ENCODE measurements around the gene TMEM63A.
A peak's percentile ranks its signal among the peaks of the same experiment; 100 is the strongest.
"Not testable (repeated sequence)": the region's sequence is repeated elsewhere in the genome, so short reads cannot be mapped to it uniquely, and the experiment has no call there.

TMEM63A gene

DNA sequence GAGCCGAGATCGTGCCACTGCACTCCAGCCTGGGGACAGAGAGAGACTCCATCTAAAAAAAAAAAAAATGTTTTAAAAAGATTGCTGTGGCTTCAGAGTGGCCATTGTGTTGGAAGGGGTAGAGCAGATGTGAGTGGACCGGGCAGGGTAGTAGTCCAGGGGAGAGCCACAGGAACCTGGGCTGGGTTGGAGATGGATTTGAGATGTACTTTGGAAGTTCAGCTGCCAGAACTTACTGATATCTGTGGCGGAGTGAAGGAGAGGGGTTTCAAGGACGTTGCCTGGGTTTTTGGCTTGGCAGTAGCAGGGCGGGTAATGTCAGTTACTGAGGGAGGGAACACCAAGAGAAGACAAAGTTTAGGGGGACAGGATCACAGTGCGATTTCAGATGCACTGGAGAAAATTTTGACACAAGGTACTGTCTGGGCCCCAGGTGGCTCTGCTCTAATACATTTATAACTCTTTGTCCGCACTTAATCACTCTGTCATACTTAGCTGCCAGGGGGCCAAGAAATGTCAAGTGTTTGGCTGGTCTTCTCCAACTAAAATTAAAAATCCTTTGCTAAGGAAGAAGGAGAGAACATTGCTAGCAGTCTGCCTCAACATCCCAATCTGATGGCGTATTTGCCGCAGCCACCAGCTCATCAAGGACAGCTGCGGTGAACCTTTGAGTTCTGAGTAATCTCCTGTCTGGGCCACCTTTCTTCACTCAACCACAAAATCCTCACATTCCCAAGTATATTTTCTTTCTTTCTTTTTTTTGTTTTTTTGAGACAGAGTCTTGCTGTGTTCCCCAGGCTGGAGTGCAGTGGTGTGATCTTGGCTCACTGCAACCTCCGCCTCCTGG is 62.6 kb downstream of the TMEM63A start:
- Histone ChIP-seq H3K9me3 (ENCODE audit: low read length) (no peaks in the 10 kb centered on the region), H3K4me3 (ENCODE audit: low read length) (no peak overlapping the region), H3K4me1 (ENCODE audit: insufficient read depth, low read length) (no peaks in the 10 kb centered on the region), H3K27me3 (ENCODE audit: insufficient read depth, low read length) (no peaks in the 10 kb centered on the region), H3K36me3 (ENCODE audit: insufficient read depth, low read length) (no peaks in the 10 kb centered on the region), H2AFZ (ENCODE audit: low read depth, low read length) (no peak overlapping the region)

DNA sequence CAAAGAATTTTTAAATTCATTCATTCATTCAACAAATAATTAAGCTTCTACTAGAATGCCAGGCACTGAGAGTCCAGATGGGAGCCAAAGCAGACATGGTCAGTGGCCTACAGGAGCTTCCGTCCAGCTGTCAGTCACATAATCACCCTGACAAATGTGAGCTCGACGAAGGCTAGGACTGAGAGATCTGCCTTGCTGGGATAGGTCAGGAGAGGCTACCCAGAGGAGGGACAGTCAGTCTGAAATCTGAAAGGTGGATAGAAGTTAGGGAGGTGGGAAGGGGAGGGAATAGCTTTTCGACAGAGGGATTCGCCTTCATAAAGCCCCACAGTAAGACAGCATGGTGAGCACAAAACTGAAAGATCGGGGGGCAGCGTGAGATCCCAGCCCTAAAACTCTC is 64.0 kb downstream of the TMEM63A start:
- no peaks in the 10 kb centered on the region for H3K36me3 ChIP-seq (ENCODE audit: insufficient read depth, low read length)
- peaks cover 6% of the 10 kb centered on the region for H3K4me1 ChIP-seq (ENCODE audit: insufficient read depth, low read length)
- H2AFZ ChIP-seq (ENCODE audit: low read depth, low read length) = no peak overlapping the region
- no peaks in the 10 kb centered on the region for H3K9me3 ChIP-seq (ENCODE audit: low read length)
- H3K4me3 ChIP-seq (ENCODE audit: low read length) = no peak overlapping the region
- H3K27me3 ChIP-seq (ENCODE audit: insufficient read depth, low read length) = no peaks in the 10 kb centered on the region

DNA sequence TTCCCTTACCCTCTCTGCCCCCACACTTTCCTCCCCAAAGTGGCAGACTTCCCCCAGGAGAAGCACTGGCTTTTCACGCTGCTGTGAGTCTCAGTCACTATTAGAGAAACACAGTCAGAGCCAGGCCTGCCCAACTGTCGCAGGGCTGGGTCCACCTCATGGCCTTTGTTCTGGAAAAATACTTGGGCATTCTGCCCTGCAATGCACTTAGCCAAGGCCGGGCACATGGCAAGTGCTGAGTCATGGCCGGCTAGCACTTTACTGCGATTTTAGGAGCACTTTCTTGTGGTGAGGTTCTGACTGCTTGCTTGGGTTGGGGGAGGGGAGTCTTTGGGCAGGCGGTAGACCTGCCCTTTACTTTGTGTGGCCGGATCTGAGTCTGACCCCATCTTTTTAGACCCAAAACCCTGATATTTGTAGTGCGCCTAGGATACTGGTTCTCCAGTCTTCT is 64.5 kb downstream of the TMEM63A start:
- Histone ChIP-seq H3K4me1 (ENCODE audit: insufficient read depth, low read length) (peaks cover 8% of the 10 kb centered on the region), H3K27me3 (ENCODE audit: insufficient read depth, low read length) (no peaks in the 10 kb centered on the region), H3K36me3 (ENCODE audit: insufficient read depth, low read length) (no peaks in the 10 kb centered on the region), H3K4me3 (ENCODE audit: low read length) (no peak overlapping the region), H2AFZ (ENCODE audit: low read depth, low read length) (no peak overlapping the region), H3K9me3 (ENCODE audit: low read length) (no peaks in the 10 kb centered on the region)

DNA sequence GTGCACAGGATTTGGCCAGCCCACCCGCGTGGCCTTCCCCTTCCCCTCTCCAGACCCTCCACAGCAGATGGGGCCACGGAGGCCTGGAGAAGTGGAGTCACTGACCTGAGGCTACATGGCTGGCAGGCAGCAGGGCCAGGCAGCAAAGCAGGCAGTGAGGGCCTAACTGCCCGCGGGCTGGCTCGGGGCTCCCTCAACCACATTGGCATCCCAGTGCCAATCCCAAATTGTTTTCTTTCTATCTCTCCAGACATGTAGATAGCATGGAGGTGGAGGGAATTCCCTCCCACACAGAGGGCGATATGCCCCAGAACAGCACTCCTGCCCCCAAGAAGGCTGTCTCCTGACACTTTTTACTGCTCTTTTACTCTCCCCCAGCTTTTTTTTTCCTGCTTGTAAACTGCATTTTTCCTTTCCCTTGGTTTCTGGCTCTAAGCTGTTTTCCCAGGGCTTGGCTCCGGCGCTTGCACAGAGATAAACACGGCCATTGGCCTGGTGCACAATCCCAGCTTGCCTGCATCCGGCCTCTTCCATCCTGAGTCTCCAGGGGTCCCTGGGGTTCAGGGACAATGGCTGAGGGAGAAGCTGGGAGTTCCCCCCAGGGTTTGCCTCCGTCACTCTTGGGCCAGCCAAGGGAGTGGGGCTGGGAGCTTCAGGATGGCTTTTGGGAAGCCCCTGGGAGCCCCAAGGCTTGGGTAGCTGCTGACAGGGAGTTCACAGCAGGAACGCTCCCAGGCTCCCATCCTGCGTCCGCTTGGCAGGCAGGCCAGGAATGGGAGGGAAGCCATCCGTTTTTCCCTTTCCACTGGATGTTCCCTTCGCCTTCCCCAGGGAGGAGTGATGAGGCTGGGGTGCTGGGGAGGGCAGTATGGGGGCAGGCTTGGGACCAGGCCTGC is 65.3 kb downstream of the TMEM63A start:
- Histone ChIP-seq H3K9me3 (ENCODE audit: low read length) (no peaks in the 10 kb centered on the region), H3K27me3 (ENCODE audit: insufficient read depth, low read length) (no peaks in the 10 kb centered on the region), H3K4me3 (ENCODE audit: low read length) (no peak overlapping the region), H3K36me3 (ENCODE audit: insufficient read depth, low read length) (no peaks in the 10 kb centered on the region), H3K4me1 (ENCODE audit: insufficient read depth, low read length) (peaks cover 8% of the 10 kb centered on the region), H2AFZ (ENCODE audit: low read depth, low read length) (no peak overlapping the region)

DNA sequence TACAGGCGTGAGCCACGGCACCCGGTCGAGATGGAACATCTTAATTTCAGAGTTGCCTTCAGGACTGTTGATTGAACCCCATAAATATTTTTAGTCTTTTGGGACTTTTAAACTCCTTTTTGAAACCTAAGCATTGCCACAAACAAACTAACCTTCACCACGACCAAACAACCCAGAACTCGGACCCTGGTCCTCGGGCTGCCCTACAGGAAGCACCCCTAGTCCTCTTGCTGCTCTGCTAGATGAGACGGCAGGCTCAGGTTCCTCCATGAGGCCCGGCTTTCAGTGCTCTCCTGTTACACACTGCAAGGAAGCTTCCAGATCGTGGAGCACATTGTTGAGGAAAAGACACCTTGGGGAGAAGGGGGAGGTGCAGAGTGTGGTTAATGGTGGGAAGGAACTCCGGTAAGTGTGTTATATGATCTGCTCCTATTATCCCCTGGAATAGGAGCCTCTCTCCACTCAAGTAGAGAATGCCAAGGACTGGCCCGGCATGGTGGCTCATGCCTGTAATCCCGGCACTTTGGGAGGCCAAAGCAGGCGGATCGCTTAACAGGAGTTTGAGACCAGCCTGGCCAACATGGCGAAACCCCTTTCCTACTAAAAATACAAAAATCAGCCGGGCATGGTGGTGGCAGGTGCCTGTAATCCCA is 66.5 kb downstream of the TMEM63A start:
- no peaks in the 10 kb centered on the region for H3K9me3 ChIP-seq (ENCODE audit: low read length)
- H2AFZ ChIP-seq (ENCODE audit: low read depth, low read length) = no peak overlapping the region
- no peak overlapping the region for H3K4me3 ChIP-seq (ENCODE audit: low read length)
- no peaks in the 10 kb centered on the region for H3K36me3 ChIP-seq (ENCODE audit: insufficient read depth, low read length)
- H3K27me3 ChIP-seq (ENCODE audit: insufficient read depth, low read length) = no peaks in the 10 kb centered on the region
- peaks cover 16% of the 10 kb centered on the region for H3K4me1 ChIP-seq (ENCODE audit: insufficient read depth, low read length)

DNA sequence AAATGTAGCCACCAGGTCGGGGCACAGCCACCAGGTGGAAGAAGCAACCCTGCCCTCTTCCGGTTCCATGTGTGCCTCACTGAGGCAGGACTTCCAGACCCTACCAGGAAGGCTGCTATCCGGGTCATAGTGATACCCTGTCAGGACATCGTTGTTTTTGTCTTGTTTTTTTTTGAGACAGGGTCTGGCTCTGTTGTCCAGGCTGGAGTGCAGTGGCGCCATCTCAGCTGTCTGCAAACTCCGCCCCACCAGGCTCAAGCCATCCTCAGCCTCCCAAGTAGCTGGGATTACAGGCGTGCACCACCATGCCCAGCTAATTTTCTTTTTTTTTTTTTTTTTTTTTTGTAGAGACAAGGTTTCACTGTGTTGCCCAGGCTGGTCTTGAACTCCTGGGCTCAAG is 67.1 kb downstream of the TMEM63A start:
- not testable (repeated sequence) for H2AFZ ChIP-seq (ENCODE audit: low read depth, low read length); H3K4me3 ChIP-seq (ENCODE audit: low read length); H3K27me3 ChIP-seq (ENCODE audit: insufficient read depth, low read length); H3K36me3 ChIP-seq (ENCODE audit: insufficient read depth, low read length); H3K9me3 ChIP-seq (ENCODE audit: low read length)
- peaks cover 17% of the 10 kb centered on the region for H3K4me1 ChIP-seq (ENCODE audit: insufficient read depth, low read length)

DNA sequence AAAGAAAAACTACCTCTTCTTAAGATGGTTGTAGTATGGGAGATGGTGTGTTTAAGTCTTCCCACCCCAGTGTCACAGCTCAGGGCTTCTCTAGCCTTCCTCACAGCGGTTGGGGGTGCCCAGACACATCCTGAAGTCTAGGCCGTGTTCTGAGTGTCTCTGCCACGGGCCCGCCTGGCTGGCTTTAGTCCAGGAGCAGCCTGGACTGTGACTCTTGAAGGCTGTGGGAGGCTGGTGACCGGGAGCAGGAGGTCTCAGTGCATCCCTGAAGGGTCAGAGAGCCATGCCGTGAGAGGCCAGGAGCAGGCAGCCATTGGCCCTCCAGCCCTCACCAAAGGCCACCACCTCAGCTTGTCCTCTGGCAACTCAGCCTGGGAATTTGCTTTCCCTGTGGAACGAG is 67.8 kb downstream of the TMEM63A start:
- H3K4me3 ChIP-seq (ENCODE audit: low read length) = no peak overlapping the region
- no peak overlapping the region for H2AFZ ChIP-seq (ENCODE audit: low read depth, low read length)
- no peaks in the 10 kb centered on the region for H3K9me3 ChIP-seq (ENCODE audit: low read length)
- H3K4me1 ChIP-seq (ENCODE audit: insufficient read depth, low read length) = peaks cover 17% of the 10 kb centered on the region
- H3K27me3 ChIP-seq (ENCODE audit: insufficient read depth, low read length) = no peaks in the 10 kb centered on the region
- H3K36me3 ChIP-seq (ENCODE audit: insufficient read depth, low read length) = no peaks in the 10 kb centered on the region

DNA sequence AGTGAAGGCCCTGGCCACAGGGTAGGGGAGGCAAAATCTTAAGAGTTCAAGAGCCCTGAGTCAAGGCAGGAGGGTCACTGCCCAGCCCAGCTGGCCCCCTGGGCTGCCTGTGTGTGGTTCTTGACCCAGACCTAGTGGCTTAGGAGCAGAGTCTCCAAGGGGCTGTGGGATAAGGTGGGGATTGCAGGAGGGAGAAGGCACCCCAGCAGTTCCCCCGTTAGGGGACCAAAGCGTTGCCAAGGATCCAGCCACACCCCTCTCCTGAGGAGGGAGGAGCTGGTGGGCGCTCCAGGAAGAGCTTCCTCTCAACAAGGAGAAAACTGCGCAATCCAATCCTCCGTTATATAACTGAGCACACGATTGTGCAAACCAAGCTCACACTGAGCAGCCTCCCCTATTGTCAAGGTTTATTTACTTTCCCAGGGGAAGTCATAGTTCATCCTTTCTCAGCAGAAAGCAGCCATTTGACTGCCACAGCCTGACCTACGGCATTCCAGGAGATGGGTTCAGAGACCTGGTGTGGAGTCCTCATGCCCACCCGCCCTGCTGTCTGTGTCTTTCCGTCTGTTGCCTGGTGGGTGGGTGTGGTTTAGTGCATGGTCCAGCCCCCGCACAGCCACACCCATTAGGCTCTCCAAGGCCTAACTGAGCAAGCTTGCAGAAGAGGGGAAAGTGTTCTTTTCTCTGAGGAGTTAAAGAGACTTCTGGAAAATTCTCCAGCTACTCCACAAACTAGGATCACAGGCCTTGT is 68.8 kb downstream of the TMEM63A start:
- H3K36me3 ChIP-seq (ENCODE audit: insufficient read depth, low read length) = no peaks in the 10 kb centered on the region
- peaks cover 17% of the 10 kb centered on the region for H3K4me1 ChIP-seq (ENCODE audit: insufficient read depth, low read length)
- H2AFZ ChIP-seq (ENCODE audit: low read depth, low read length) = no peak overlapping the region
- no peak overlapping the region for H3K4me3 ChIP-seq (ENCODE audit: low read length)
- H3K27me3 ChIP-seq (ENCODE audit: insufficient read depth, low read length) = no peaks in the 10 kb centered on the region
- H3K9me3 ChIP-seq (ENCODE audit: low read length) = no peaks in the 10 kb centered on the region

DNA sequence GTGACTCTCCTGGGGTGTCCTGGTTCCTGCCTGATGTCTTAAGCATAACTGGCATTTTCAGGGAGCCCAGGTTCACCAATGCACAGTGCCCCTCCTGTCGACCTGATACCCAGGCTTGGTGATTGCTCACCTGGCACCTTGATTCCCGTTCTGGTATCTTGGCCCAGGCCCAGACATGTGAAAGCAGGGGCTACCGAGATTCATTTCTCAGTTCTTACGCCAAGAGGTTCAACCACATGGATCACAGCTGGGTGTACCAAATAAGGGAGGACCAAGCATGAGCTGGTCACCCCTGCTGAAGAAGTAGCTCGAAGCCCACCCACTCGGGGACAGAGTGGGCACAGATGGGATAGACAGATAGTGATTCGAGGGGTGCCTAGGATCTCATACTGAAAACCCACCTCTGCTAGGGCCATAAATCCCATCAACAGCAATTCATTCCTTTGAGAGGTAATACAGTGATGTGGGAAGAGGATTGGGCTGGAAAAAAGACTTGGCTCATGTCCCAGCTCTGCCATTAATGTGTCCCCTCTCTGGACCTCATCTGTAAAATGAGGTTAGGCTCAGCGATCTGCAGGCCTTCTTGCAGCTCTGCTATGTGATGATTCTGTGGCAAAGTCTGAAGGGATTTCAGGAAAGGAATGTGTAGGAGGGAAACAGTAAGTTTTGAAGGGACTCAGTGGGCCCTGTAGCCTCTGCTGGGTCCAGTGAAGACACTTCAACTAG is 69.5 kb downstream of the TMEM63A start:
- H3K36me3 ChIP-seq (ENCODE audit: insufficient read depth, low read length) = no peaks in the 10 kb centered on the region
- H3K4me1 ChIP-seq (ENCODE audit: insufficient read depth, low read length) = peaks cover 17% of the 10 kb centered on the region
- H2AFZ ChIP-seq (ENCODE audit: low read depth, low read length) = no peak overlapping the region
- H3K9me3 ChIP-seq (ENCODE audit: low read length) = no peaks in the 10 kb centered on the region
- no peaks in the 10 kb centered on the region for H3K27me3 ChIP-seq (ENCODE audit: insufficient read depth, low read length)
- no peak overlapping the region for H3K4me3 ChIP-seq (ENCODE audit: low read length)

DNA sequence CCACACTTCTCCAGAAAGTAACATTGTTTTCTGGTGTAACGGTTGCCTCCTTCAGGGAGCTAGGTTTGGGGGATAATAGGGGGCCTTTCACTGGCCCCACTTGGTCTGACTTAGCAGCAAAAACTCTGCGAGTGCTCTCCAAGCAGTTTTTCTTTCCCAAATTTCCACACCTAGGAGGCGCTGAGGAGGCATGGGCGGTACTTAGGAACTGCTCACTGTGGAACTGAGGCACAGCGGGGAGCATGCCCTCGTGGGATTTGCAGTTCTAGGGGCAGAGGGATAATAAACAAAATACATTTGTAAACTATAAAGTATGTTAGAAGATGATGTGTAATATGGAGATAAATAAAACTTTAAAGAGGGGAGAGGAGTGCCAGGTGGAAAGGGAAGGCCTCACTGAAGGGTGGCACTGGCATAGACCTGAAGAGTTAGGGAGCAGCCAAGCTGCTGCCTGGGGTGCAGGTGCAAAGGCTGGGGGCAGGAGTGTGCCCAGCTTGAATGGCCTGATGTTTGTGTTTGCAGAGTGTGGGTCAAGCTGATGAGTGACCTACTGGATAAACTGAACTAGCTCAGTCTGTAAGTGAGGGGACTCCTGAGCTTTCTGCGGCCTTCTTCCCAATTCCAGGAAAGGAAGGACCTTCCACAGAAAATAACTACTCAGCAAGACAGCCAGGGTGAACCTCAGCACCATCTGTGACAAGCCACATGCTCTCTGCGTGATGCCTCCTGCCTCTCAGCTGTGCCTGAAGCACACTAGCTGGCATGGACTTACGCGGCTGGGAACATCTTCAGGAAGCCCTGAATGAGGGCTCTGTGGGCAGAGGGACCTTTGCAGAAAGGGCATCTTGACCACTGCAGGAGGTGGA is 70.3 kb downstream of the TMEM63A start:
- Histone ChIP-seq H3K9me3 (ENCODE audit: low read length) (no peaks in the 10 kb centered on the region), H3K4me1 (ENCODE audit: insufficient read depth, low read length) (peaks cover 17% of the 10 kb centered on the region), H3K36me3 (ENCODE audit: insufficient read depth, low read length) (no peaks in the 10 kb centered on the region), H3K4me3 (ENCODE audit: low read length) (no peak overlapping the region), H3K27me3 (ENCODE audit: insufficient read depth, low read length) (no peaks in the 10 kb centered on the region), H2AFZ (ENCODE audit: low read depth, low read length) (no peak overlapping the region)

DNA sequence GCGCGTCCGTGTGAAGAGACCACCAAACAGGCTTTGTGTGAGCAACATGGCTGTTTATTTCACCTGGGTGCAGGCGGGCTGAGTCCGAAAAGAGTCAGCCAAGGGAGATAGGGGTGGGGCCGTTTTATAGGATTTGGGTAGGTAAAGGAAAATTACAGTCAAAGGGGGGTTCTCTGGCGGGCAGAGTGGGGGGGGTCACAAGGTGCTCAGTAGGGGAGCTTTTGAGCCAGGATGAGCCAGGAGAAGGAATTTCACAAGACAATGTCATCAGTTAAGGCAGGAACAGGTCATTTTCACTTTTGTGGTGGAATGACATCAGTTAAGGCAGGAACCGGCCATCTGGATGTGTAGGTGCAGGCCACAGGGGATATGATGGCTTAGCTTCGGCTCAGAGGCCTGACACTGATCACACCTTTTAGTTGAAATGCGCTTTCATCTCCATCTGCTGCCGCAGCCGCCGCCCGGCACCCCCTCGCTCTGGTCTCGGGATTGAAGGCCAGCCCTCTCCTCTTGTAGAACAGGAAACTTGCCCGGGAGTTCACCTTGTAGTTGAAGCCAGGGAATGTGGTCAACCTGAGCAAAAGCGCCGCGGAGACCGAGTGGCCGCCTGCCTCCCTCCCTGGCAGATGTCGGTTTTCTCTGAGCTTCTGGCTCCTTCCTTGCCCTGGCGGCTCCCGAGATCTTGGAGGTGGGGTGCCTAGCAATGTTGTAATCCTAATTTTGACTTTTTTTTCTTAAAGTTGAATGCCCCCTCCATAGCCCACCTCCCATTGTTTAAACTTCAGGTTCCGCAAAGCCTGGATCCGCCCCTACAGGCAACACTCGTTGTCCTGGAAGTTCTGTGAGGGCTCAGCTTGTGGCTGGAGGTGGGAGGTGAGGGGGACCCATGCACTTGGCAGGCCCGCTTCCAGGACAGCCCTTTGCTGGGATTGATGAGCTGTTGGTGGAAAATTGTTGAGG is 71.3 kb downstream of the TMEM63A start:
- H3K36me3 ChIP-seq (ENCODE audit: insufficient read depth, low read length); H3K27me3 ChIP-seq (ENCODE audit: insufficient read depth, low read length); H3K9me3 ChIP-seq (ENCODE audit: low read length): not testable (repeated sequence)
- peak overlapping the region; percentile 67 for H3K4me3 ChIP-seq (ENCODE audit: low read length)
- H3K4me1 ChIP-seq (ENCODE audit: insufficient read depth, low read length) = peaks cover 17% of the 10 kb centered on the region
- peak overlapping the region; percentile 28 for H2AFZ ChIP-seq (ENCODE audit: low read depth, low read length)

All from neuron (in vitro differentiated cells).